Coronary artery (tissue), 2 donors: ENCODE measurements around the gene PPDPF.

Experiments used
- DNase-seq: peaks from one replicate; pipeline ENCODE4 v3.0.0-alpha.2; 2017; ENCODE audit warnings: low spot score
- H3K27ac ChIP-seq, 2 donors: fragments of 200-600 bp; sonication (generic); one replicate each; pipeline ENCODE4 v1.5.1; 2016 to 2019
- H3K4me3 ChIP-seq: fragments of 200-600 bp; sonication (generic); 2 replicates; pipeline ENCODE4 v1.5.1; 2016; ENCODE audit warnings: mild to moderate bottlenecking, moderate library complexity
- TF ChIP-seq, protein P1 (sequence below): fragments of 200-600 bp; sonication (generic); IDR thresholded peaks from one replicate; pipeline ENCODE4 v1.5.1; 2019; ENCODE audit warnings: antibody characterized with exemption

PPDPF gene

DNA sequence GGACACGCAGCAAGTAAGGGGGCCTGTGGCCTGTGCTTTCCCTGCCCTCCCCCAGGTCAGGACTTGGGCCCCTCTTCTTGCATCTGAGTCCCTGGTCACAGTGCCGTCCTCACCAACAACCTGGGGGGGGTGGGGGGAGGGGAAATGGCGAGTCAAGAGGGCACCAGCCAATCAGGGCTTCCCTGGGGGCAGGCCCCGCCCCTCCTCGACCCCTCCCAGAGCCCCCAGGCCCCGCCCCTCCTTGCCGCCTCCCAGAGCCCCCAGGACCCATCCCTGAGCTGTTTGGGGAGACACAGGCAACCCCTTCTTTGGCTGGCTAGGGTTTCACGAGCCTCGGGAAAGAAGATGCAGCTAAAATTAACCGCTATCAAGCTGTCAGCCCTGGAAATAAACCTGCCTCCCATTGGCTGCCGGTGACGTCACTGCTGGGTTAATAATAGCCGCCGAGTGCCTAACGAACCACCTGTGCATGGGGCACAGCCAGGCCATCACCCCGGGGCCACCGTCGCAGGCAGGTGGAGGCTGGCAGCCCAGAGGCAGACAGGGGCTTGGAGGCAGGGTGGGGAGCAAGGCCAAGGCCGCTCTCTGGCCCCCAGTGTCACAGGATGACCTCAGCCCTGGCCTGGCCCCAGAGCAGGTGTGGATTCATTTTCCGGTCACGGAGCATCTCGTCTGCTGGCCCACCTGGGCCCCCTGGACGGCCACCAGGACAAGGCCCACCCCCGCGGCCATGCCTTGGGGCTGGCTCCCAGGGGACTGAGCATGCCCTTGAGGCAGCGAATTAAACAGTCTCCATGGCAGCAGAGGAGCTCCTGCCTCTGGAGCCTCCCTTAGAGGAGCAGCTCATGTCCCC is 18.5 kb upstream of the PPDPF start:
- Histone ChIP-seq H3K4me3 (no peak overlapping the region), H3K27ac (no peak overlapping the region)
- DNase-seq, result no peak
- TF ChIP-seq, protein P1, sequence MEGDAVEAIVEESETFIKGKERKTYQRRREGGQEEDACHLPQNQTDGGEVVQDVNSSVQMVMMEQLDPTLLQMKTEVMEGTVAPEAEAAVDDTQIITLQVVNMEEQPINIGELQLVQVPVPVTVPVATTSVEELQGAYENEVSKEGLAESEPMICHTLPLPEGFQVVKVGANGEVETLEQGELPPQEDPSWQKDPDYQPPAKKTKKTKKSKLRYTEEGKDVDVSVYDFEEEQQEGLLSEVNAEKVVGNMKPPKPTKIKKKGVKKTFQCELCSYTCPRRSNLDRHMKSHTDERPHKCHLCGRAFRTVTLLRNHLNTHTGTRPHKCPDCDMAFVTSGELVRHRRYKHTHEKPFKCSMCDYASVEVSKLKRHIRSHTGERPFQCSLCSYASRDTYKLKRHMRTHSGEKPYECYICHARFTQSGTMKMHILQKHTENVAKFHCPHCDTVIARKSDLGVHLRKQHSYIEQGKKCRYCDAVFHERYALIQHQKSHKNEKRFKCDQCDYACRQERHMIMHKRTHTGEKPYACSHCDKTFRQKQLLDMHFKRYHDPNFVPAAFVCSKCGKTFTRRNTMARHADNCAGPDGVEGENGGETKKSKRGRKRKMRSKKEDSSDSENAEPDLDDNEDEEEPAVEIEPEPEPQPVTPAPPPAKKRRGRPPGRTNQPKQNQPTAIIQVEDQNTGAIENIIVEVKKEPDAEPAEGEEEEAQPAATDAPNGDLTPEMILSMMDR, result no peak

DNA sequence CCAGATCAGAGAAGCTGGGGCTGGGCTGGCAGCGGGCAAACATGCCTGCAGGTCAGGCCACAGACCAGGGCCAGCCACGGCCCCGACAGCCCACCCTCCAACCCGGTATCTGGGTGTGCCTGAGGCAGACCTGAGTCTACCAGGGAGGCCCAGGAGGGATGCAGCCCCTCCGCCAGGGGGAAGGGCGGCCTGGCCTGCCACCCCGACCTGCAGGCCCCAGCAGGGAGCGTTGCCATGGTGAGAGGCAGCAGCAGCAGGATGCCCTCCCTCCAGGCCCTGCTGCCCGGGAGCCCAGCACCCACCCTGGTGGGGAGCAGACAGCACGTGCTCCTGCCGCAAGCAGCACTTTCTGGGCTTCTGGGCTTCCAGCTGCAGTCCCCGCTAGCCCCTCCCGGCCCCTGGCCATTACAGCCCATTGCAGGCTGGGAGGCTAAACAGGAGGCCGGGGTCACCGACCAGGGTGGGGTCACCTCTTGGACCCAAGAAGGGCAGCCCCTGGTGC is 17.8 kb upstream of the PPDPF start:
- TF ChIP-seq, protein P1, result no peak
- no peak for DNase-seq
- Histone ChIP-seq H3K27ac (no peak overlapping the region), H3K4me3 (no peak overlapping the region)

DNA sequence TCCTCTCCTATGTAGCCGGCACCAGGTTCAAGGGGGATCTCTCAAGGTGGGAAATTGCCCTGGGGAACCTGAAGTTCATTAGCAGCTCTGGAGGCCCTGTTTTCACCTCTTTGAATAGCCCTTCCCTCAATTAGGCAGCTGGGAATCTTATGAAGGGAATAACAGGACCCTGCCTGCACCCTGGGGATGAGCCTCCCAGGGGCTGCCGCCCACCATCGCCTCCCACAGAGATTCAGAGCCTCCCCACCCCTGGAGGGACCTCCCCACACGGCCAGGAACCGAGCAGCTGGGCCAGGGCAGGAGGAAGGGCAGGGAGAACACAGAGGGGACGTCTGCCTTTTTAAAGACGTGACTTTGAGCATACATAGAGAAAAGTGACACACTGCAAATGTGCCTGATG is 17.0 kb upstream of the PPDPF start:
- TF ChIP-seq, protein P1, result no peak
- Histone ChIP-seq H3K27ac (no peak overlapping the region), H3K4me3 (no peak overlapping the region)
- DNase-seq, result no peak

DNA sequence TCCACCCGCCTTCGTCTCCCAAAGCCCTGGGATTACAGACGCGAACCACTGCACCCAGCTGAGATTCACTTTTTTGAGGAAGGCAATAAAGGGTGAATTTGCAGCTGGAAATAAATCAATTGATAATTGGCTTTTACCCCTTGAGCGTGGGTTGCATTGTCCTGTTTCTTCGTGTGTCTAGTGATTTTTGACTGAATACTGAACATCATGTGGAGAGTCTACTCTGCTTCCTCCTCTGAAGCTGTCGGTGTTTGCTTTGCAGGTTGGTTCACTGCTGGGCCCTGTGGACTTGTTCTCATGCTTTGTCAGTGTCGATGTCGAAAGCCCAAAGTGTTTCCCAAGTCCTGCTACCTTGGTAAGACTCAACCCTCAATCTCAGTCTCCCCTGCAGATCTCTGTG is 15.9 kb upstream of the PPDPF start:
- DNase-seq, result no peak
- Histone ChIP-seq H3K27ac (no peak overlapping the region), H3K4me3 (no peak overlapping the region)
- TF ChIP-seq, protein P1, result no peak

DNA sequence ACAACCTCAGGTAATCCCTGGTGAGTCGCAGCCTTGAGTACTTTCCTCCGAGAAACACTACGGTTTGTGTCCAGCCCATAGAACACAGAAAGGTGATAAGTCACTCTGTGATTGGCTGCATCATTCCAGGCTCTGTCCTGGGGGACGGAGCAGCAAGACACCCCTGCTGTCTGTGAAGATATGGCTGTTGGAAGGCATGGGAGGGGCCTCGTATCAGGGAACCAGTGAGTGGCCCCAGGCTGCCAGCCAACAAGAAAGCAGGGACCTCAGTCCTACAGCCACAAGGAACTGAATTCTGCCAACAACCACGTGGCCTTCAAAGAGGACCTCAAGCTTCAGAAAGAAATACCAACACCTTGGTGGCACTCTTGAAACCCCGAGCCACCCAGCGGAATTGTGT is 15.3 kb upstream of the PPDPF start:
- TF ChIP-seq, protein P1, result no peak

DNA sequence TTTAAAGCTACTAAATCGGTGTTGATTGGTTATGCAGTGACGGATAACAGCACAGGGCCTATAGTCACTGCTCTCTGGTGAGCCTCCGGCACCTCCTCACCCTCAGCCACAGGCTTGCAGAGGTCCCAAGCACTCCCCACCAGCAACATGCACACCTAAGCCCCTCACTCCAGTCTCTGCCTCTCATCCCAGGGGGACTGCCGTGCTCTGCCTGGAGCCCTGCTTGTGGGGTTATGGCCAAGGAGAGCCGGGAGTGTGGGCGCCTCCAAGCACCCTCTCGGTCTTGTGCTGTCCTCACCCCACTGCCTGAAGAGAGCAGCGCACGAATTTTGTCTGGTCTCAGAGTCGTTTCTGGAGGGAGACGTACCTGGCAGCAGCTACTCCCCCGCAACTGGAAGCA is 14.8 kb upstream of the PPDPF start:
- Histone ChIP-seq H3K27ac (no peak overlapping the region), H3K4me3 (no peak overlapping the region)
- TF ChIP-seq, protein P1, result no peak
- DNase-seq, result no peak

More for the DNA sequence above, 15.3 kb upstream of the PPDPF start:
- no peak overlapping the region for H3K4me3 ChIP-seq
- no peak for DNase-seq
- H3K27ac ChIP-seq, result no peak overlapping the region
